ELF-1 (cell line): ENCODE data around the gene SPHK1.

Source experiments
- DNase-seq: peaks from one replicate; pipeline ENCODE4 v3.0.0-alpha.2; 2016; ENCODE audit warnings: low read depth, low spot score

The SPHK1 gene

DNA sequence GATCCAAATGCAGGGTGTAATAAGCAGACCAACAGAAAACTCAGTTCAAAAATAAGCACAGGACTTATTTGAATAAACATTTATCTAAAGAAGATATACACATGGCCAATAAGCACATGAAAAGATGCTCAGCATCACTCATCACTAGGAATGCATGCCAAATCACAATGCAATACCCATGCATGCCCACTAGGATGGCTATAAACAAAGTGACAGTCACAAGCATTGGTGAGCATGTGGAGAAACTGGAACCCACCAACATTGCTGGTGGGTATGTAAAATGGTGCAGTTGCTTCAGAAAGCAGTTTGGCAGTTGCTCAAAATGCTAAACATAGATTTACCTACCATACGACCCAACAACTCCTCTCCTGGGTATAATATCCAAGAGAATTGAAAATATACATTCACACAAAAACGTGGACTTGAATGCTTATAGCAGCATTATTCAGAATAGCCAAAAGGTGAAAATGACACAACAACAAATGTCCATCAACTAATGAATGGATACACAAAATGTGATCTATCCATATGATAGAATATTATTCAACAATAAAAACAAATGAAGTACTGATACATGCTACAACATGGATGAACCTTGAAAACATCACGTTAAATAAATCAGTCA lies 48.4 kb downstream of the SPHK1 start:
- no peak for DNase-seq

DNA sequence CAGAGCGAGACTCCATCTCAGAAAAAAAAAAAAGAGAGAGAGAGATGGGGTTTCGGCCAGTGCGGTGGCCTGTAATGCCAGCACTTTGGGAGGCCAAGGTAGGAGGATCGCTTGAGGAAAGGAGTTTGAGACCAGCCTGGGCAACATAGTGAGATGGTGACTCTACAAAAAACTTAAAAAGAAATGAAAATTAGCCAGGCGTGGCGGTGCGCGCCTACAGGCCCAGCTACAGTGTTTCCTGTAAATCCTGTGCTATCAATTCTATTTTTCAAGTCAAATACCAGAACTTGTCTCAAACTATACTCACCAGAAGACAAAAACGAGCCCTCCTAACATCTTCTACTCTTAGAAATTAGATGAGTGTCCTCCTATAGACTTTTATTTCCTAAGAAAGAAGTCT lies 49.3 kb downstream of the SPHK1 start:
- DNase-seq = no peak

DNA sequence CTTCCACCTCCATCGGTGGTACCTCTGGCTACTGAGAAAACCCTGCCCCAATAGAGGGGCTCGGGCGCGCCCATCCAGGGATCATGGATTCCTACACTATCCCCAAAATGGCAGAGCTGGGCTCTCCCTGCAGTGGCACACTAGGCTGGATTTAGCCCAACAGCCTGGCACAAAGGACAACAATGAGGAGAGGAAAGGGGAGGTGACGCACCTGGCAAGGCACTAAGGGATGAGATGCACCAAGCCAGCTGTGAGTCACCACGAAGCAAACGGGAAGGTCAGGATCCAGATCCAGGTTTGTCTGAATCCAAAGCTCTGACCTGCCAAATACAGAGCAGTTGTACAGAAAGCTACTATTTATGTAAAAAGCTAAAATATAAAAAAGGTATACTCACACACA lies 50.5 kb downstream of the SPHK1 start:
- DNase-seq = no peak

DNA sequence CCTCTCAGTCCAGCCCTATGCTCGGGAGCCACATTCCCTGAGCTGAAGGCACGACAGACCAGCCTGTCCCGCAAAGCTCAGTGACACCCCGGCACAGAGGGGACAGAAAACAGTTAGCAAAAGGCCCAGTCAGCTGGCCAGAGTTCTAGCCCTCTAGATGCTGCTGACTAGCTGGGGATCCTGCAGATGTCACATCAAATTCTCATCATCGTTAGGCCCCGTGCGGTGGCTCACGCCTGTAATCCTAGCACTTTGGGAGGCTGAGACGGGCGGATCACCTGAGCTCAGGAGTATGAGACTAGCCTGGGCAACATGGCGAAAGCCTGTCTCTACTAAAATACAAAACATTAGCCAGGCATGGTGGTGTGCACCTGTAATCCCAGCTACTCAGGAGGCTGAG lies 51.3 kb downstream of the SPHK1 start:
- DNase-seq = no peak
